HuH-7 (cell line): ENCODE results near the gene PRAC1.
A peak's percentile ranks its signal among the peaks of the same experiment; 100 is the strongest.

Source experiments
- DNase-seq: peaks from one replicate; pipeline ENCODE4 v3.0.0; 2011; ENCODE audit warnings: low spot score

The PRAC1 gene

GRCh38 chr17:48747445-48748363 lies 25.4 kb upstream of the PRAC1 start:
- no peak for DNase-seq

- no peak for DNase-seq
These were observed 24.7 kb upstream of the PRAC1 start for GRCh38 chr17:48746916-48747444.

DNA sequence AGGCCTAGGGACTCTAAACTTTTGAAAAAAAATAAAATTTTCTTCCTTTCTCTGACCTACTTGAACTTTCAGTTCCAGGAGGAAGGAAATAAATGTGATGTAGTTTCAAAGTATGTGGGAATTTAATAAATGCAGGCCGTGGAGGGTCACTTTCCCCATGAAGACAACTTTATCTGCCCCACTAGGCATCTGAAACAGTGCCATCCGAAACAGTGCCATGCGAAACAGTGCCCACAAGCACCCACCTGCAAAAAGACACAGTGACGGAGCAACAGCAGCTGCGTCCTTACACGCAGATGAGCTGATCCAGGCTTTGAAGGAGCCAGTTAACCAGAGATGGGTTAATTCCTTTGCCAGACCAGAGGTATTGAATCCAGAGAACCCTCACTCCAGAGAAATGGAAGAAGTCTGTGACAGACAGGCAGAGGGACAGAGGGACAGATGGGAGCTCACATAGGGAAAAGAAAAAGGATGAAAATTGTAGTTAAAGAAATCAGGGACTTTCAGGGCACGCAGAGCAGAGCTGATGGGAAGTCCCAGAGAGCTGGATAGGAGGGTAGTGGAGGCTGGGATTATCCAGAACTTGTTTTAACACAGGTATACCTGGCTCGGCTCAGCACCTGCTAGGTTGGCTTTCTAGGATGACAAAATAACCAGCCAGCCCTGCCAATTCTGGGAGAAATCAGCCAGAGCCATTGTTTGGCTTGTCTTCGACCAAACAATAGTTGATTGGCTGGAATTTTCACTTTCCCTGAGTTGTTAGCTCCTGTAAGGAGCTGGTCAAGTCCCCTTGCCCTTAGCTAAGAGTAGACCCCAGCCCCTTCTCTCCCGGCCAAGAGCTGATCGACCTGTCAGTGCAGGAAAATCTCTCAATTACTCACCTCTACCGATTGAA lies 23.3 kb upstream of the PRAC1 start:
- DNase-seq: no peak

- DNase-seq: no peak
These were observed 18.2 kb upstream of the PRAC1 start for GRCh38 chr17:48740537-48740936.

GRCh38 chr17:48738803-48739526 lies 16.6 kb upstream of the PRAC1 start:
- DNase-seq: no peak

DNA sequence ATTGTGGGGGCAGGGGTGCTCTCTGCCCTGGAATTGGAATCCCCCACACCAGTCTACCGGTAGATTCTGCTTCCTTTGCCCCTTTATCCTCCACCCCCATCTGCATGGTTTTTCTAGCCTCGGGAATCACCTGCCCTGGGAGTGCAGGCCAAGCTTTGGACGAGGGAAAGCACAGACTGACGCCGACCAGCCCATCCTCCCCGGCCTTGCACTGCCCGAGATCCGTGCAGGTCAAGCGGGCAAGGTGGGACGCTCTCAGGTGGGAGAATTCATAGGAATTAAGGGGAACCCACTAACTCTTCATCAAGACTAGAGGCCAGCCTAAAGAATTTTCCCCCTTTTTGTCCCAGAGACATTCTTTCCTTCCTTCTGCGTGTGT lies 16.1 kb upstream of the PRAC1 start:
- DNase-seq: no peak

DNA sequence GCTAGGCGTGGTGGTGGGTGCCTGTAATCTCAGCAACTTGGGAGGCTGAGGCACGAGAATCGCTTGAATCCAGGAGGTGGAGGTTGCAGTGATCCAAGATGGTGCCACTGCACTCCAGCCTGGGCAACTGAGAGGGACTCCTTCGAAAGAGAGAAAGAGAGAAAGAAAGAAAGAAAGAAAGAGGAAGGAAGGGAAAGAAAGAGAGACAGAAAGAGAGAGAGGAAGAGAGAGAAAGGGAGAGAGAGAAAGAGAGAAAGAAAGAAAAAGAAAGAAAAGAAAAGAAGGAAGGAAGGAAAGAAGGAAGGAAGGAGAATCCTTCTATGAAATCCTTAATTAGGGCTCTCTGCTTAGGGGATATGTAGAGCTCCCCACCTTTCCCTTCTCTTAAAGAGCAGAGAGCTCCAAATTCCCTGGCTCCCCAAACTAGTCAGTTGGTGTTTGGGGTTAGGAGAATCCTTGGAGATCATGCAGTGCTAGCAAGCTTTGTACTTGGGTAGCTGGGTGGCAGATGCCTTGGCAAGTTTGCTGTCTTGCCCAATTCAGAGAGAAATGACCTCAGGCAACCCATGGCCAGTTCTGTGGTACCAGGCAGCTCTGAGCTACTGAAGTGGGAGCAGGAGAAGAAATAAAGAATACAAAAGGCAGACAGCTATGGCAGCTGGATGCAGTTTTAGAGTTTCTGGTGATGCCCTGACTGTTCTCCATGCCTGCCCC lies 15.2 kb upstream of the PRAC1 start:
- DNase-seq: no peak

- DNase-seq: no peak
These were observed 12.7 kb upstream of the PRAC1 start for GRCh38 chr17:48735062-48735351.

- no peak for DNase-seq
These were observed 12.2 kb upstream of the PRAC1 start for GRCh38 chr17:48734333-48735061.

GRCh38 chr17:48733632-48734328 lies 11.5 kb upstream of the PRAC1 start:
- no peak for DNase-seq

DNA sequence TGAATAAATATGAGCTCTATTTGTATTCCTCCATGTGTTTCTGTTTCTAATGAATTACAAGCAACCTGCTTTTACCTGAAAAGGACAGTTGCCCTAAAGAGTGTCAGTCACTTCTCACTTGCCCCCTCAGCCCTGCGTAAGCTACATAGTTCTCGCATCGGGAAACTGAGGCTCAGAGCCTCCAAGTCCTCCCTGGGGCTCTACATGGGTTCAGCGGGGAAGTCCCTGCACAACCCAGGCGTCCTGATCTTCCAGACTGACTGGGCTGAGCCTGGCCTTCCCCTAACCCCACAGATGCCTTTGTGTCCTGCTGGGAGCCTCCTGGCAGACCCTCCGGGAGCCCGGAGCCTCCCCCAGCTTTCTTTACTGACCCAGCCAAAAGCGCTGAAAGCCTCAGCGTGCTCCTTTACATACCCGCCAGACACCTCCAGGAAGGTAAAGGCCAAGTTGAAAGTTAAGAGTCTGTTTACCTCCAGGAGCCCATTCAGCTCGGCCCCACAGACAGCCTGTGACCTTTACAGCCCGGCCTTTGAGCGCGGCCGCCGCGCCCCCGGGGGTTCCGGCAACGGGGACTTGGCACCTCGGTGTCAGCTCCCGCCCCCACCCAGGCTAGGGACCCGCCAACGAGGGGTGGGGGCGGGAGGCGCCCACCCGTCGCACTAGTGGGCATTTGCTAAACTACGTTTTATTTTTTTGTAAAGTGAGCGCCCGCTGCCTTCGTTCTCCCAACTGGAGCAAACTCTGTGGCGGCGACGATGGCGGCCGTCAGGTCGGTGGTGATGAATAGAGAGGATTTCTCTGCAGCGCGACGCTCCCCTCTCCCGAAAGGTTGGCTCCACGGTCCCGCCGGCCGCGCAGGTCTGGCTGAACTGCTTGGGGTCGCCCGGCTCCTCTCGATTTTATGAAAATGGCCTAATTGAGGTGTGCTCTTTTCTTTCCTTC lies 10.6 kb upstream of the PRAC1 start:
- DNase-seq: no peak

DNA sequence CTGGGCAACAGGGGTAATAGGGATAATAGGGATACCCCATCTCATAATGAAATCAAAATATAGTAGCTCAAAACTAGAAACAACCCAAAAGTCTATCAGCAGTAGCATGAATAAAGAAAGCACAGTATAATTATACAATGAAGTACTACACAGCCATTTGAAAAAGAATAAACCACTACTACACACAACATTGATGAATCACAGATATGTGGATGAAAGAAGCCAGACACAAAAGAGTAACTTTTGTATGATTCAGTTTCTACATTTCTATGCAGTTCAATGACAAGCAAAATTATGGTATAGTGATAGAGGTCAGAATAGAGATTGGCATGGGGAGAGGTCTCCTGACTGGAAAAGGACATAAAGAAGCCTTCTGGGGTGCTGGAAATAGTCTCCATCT lies 9.0 kb upstream of the PRAC1 start:
- DNase-seq: no peak

- DNase-seq: no peak
These were observed 7.9 kb upstream of the PRAC1 start for GRCh38 chr17:48730240-48730550.

DNA sequence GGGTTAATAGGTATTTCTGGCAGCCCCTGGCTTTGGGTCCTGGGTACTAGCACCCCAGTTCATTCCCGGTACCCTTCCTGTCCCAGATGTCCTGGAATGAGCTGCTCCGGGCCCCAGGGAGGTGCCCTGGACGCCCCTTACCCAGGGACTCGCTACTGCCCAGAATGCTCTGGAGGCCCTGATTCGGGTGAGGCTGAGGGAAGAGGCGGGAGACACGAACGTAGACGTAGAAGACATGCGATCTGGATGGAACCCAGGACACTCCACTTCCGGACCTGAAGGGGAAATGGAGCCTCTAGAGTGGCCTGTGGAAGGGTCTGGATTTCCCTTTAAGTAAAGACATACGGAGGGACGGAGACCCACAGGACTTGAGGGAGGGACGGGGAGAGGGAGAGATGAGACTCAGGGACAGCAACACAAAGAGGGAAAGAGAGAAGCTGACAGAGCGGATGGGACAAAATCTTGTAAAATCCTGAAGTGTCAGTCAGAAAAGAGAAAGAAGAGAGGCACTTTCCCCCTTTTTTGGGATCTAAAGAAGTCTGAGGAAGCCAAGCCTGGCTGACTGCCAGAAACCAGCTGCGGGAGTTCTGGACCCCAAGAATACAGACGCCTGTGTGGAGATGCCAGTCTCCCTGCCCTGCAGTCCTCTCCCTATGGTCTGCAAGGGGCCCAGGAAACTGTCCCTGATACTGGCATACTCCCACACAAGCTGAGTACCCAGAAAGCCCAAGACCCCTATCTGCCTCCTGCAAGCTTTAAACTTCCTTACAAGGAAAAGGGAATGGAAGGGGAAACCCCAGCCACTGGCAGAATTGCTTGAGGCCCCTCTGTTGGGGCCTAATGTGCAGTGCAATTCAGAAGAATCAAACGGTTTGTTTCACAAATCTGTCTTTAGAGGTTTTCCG lies 7.3 kb upstream of the PRAC1 start:
- DNase-seq: no peak

DNA sequence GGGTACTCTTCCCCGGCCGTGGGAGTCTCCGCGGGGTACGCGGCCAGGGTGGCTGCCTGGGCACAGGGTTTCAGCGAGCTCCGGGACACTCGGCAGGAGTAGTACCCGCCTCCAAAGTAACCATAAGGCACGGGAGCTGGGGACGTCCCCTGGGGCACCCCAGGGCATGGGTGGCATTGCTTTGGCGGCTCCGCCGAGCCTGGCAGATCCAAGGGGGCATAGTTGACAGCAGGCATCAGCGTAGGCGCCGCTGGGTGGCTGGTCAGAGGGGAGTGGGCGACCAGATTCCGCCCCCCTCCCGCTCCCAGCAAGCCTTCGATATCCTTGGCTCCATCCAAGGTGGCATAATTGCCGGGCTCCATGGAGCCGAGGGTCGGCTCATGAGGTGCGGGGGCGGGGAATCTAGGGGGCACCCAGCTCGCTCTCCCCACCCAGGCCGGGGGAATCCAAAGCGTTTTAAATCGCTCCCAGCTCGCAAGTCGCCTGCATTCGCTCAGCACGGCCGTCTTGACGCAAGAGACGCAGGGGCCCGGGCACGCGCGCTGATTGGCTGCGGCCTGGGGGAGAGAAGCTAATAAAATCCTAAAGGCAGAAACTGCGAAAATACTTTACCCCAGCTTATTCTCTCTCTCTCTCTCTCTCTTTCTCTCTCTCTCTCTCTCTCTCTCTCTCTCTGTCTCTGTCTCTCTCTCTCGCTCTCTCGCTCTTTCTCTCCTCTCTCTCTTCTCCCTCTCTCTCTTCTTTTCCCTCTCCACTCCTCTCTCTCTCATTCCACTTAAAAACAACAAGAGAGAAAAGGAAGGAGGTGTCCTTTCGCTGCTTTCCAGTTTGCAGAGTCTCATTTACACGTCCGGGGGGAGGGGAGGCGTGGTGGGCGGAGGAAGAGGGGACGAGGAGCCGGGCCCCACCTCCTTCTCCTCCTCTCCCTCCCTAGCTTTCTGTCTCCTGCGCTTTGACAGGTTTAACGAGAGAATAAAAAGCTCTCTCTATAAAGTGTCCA lies 6.2 kb upstream of the PRAC1 start, which contains the start of gene HOXB13:
TSS of gene HOXB13 (minus strand) at position 519 of the 1,000 bp plus-strand sequence. CDS start at position 362, 157 bp downstream.
- peak; percentile 60 for DNase-seq

- DNase-seq: no peak
These were observed 5.3 kb upstream of the PRAC1 start for GRCh38 chr17:48727415-48728175.
